ENCODE data around the gene FOXS1. TPM values are rescaled to one million over a fixed set of nuclear protein-coding genes. Genes with fewer than 3 reads are reported as not detected.
A peak's percentile ranks its signal among the peaks of the same experiment; 100 is the strongest.

FOXS1 gene
- total RNA-seq, 1 experiment from 2014 or later: 0.22 TPM

DNA sequence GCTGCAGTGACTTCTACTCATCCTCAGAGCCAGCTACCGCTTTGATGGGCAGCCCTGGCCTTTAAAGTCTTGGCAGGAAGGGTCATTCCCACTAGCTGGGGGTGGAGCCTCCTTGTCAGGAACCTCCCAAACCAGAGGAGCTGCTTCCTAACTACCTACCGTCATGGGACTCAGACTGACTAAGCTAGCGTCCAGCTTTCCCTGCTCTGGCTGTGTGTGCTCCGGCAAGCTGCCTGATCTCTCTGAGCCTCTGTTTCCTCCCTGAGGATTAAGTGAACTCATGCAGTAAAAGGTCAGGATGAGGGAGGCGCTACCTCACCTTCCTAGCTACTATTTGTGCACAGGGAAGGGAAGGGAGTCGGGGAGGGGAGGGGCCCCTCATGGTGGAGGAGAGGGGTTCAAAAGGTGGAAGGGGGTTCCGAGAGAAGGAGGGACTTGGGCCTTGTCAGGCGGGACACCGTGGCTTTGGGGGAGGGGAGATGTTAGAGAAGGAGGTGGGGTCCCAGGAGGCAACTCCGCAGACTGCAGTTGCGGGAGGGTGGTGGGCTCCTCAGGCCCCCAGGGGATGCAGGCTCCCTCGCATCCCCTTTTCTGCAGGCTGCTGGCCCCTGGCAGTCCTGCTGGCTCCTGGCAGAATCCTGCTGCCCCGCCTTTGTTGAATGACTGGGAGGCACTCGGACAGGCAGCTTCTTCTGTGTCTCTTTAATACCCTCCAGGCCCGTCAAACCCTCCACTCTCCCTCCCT, 15.2 kb upstream of the FOXS1 start:
- Histone ChIP-seq H3K4me1 (ENCODE audit: insufficient read depth, low read length) (peaks cover 5% of the 10 kb centered on the region; the same call in 1 of the 2 replicates), H3K27me3 (ENCODE audit: insufficient read depth, low read length) (no peaks in the 10 kb centered on the region), H2AK5ac (ENCODE audit: insufficient read length, low read length) (no peak overlapping the region), H3T11ph (ENCODE audit: low read length) (no peak overlapping the region), H2AFZ (ENCODE audit: low read length) (no peak overlapping the region), H3K9me3 (ENCODE audit: control insufficient read depth, low read depth, low read length) (no peaks in the 10 kb centered on the region), H4K20me1 (ENCODE audit: control insufficient read depth, insufficient read depth, insufficient read length) (no peaks in the 10 kb centered on the region), H4K8ac (replicated peaks; ENCODE audit: insufficient read length, low read depth, low read length) (no peak overlapping the region), H2BK5ac (ENCODE audit: insufficient read length, low read length) (no peak overlapping the region), H3K14ac (ENCODE audit: insufficient read depth, low read length) (no peak overlapping the region), H3K23me2 (ENCODE audit: insufficient read length, low read depth, low read length, poor library complexity, severe bottlenecking) (peaks cover 13% of the 10 kb centered on the region), H3K4me2 (ENCODE audit: insufficient read depth, insufficient read length, low read length) (peak overlapping the region; percentile 53), H2BK15ac (ENCODE audit: low read depth, low read length) (no peak overlapping the region), H3K18ac (ENCODE audit: insufficient read length, low read depth, low read length) (no peak overlapping the region), H2BK20ac (ENCODE audit: low read depth, low read length, poor library complexity, severe bottlenecking) (no peak overlapping the region), H3K27ac (ENCODE audit: insufficient read length, low read depth, low read length) (no peak overlapping the region), H3K23ac (ENCODE audit: insufficient read length, low read depth, low read length) (no peak overlapping the region), H3K79me2 (ENCODE audit: insufficient read depth, low read length) (no peaks in the 10 kb centered on the region), H4K5ac (ENCODE audit: insufficient read length, low read depth, low read length) (no peak overlapping the region), H3K79me1 (ENCODE audit: insufficient read depth, low read depth, low read length, poor library complexity, severe bottlenecking) (no peaks in the 10 kb centered on the region), H2BK120ac (ENCODE audit: low read depth, low read length, poor library complexity, severe bottlenecking) (no peak overlapping the region), H3K56ac (ENCODE audit: insufficient read length, low read depth, low read length) (no peak overlapping the region), H4K91ac (ENCODE audit: insufficient read length, low read depth, low read length) (no peak overlapping the region), H2BK12ac (ENCODE audit: insufficient read length, low read depth, low read length) (no peak overlapping the region), H3K9ac (ENCODE audit: extremely low read depth, insufficient read length, low read length) (no peak overlapping the region), H3K4ac (ENCODE audit: low read depth, low read length) (no peak overlapping the region)
- Mint-ChIP-seq H3K4me1 (peaks cover 30 to 31% of the 10 kb centered on the region in 2 experiments), H3K27ac (no peak overlapping the region), H3K36me3 (ENCODE audit: insufficient read depth in 1 of 3, low read depth in 3 of 3) (no peaks in the 10 kb centered on the region; a peak in 1 of 7 replicates), H3K4me3 (peak overlapping the region; percentile 84 to 85), H3K27me3 (ENCODE audit: low read depth) (peaks cover 15% of the 10 kb centered on the region), H3K9me3 (no peaks in the 10 kb centered on the region)
- DNase-seq: peak; percentile 74
- peak; percentile 14; the same call in 1 of the 3 replicates for TF ChIP-seq CTCF (conservative IDR thresholded peaks at IDR 0.05)
- WGBS (ENCODE audit: extremely low coverage, insufficient read length, low lambda C conversion rate): no CpG with 5 or more reads among the region's 15 CpGs
